ENCODE measurements around the gene UNC13B.

DNA sequence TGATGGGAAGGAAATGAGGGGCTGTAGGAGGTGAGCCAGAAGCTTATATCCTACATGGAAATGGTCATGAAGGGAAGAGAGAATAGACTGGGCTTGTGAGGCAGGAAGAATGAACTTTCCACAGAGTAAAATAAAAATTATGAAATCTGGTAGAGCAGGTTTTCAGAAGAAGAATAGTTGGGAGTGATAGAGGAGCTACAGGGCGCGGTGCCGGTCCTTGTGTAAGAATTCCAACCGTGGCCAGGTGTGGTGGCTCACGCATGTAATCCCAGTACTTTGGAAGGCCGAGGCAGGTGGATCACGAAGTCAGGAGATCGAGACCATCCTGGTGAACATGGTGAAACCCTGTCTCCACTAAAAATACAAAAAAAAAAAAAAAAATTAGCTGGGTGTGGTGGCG is 8.9 kb upstream of the UNC13B start:
- no peak for TF ChIP-seq MEIS1 (CRISPR knock-in tag; IDR thresholded peaks at IDR 0.05; ENCODE audit: borderline replicate concordance)
- TF ChIP-seq, protein P1, sequence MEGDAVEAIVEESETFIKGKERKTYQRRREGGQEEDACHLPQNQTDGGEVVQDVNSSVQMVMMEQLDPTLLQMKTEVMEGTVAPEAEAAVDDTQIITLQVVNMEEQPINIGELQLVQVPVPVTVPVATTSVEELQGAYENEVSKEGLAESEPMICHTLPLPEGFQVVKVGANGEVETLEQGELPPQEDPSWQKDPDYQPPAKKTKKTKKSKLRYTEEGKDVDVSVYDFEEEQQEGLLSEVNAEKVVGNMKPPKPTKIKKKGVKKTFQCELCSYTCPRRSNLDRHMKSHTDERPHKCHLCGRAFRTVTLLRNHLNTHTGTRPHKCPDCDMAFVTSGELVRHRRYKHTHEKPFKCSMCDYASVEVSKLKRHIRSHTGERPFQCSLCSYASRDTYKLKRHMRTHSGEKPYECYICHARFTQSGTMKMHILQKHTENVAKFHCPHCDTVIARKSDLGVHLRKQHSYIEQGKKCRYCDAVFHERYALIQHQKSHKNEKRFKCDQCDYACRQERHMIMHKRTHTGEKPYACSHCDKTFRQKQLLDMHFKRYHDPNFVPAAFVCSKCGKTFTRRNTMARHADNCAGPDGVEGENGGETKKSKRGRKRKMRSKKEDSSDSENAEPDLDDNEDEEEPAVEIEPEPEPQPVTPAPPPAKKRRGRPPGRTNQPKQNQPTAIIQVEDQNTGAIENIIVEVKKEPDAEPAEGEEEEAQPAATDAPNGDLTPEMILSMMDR (tag by site-specific recombination; IDR thresholded peaks at IDR 0.05), result no peak
- no peak for TF ChIP-seq ZBTB8A (tag by site-specific recombination; IDR thresholded peaks at IDR 0.05)
- TF ChIP-seq ZNF324 (tag by site-specific recombination; IDR thresholded peaks at IDR 0.05), result no peak
- TF ChIP-seq ZNF239 (tag by site-specific recombination; IDR thresholded peaks at IDR 0.05), result no peak
- TF ChIP-seq ZNF335 (tag by site-specific recombination; conservative IDR thresholded peaks at IDR 0.05), result no peak
- TF ChIP-seq ZNF677 (tag by site-specific recombination; IDR thresholded peaks at IDR 0.05), result no peak
- no peak for TF ChIP-seq ZNF629 (tag by site-specific recombination; IDR thresholded peaks at IDR 0.05)
- TF ChIP-seq, protein P2, sequence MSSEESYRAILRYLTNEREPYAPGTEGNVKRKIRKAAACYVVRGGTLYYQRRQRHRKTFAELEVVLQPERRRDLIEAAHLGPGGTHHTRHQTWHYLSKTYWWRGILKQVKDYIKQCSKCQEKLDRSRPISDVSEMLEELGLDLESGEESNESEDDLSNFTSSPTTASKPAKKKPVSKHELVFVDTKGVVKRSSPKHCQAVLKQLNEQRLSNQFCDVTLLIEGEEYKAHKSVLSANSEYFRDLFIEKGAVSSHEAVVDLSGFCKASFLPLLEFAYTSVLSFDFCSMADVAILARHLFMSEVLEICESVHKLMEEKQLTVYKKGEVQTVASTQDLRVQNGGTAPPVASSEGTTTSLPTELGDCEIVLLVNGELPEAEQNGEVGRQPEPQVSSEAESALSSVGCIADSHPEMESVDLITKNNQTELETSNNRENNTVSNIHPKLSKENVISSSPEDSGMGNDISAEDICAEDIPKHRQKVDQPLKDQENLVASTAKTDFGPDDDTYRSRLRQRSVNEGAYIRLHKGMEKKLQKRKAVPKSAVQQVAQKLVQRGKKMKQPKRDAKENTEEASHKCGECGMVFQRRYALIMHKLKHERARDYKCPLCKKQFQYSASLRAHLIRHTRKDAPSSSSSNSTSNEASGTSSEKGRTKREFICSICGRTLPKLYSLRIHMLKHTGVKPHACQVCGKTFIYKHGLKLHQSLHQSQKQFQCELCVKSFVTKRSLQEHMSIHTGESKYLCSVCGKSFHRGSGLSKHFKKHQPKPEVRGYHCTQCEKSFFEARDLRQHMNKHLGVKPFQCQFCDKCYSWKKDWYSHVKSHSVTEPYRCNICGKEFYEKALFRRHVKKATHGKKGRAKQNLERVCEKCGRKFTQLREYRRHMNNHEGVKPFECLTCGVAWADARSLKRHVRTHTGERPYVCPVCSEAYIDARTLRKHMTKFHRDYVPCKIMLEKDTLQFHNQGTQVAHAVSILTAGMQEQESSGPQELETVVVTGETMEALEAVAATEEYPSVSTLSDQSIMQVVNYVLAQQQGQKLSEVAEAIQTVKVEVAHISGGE (tag by site-specific recombination; conservative IDR thresholded peaks at IDR 0.05; ENCODE audit: low read depth), result no peak
- no peak for TF ChIP-seq ZXDB (tag by site-specific recombination; IDR thresholded peaks at IDR 0.05)
- no peak for TF ChIP-seq ZNF585B (tag by site-specific recombination; IDR thresholded peaks at IDR 0.05)
- no peak for TF ChIP-seq ZBTB1 (tag by site-specific recombination; IDR thresholded peaks at IDR 0.05)
- no peak for TF ChIP-seq PRDM10 (tag by site-specific recombination; IDR thresholded peaks at IDR 0.05)
- TF ChIP-seq TCF7L2 (IDR thresholded peaks at IDR 0.05; ENCODE audit: borderline replicate concordance, low read depth, low read length), result no peak
